Gastroesophageal sphincter (tissue), 3 donors: Measurements from ENCODE around the gene LRRC42.

ENCODE experiments used
- EP300 ChIP-seq: sonication (generic); formaldehyde crosslinking; IDR thresholded peaks from one replicate; pipeline ENCODE4 v1.6.1; 2017; ENCODE audit warnings: antibody characterized with exemption, mild to moderate bottlenecking
- POLR2A ChIP-seq, 2 donors: fragments of 450-650 bp; IDR thresholded peaks; one replicate each; pipeline ENCODE4 v1.6.1; 2017; ENCODE audit warnings: antibody characterized with exemption in 2 of 2, mild to moderate bottlenecking in 2 of 2, moderate library complexity in 1 of 2
- TF ChIP-seq, protein P1 (sequence below), 4 experiments: fragments of 200-600 bp in 2 of 4; fragments of 450-650 bp in 2 of 4; sonication (generic) in 1 of 4; IDR thresholded peaks; one replicate each; pipeline ENCODE4 v1.5.1; 2017 to 2019; ENCODE audit warnings: antibody characterized with exemption in 4 of 4, mild to moderate bottlenecking in 2 of 4, moderate library complexity in 2 of 4

DNA sequence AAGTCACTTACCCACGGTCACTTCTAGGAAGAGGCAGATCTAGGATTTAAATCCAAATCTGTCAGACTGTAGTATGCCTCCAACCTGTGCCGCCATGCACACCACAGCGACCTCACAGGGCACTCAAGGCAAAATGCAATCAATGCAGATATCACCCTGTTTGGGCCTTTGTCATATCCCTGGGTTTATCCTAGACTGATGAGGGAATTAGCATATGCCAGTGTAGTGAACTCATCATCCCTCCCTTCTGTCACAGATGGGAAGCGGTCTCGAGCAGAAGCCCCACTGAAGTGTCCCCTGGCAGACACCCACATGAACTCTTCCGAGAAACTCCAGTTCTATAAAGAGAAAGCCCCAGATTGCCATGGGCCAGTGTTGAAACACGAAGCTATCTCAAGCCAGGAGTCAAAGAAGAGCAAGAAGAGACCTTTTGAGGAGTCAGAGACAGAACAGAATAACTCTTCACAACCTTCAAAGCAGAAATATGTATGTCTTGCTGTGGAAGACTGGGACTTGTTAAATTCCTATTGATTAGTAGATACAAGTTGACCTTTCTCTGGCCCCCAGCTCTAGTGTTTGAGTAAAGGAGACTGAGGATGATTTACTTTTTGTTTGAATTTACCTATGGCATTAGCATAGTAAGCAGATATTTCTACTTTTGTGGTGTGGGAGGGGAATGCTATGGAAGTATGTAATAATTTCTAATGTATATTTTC lies 21.4 kb downstream of the LRRC42 start:
- TF ChIP-seq, protein P1, sequence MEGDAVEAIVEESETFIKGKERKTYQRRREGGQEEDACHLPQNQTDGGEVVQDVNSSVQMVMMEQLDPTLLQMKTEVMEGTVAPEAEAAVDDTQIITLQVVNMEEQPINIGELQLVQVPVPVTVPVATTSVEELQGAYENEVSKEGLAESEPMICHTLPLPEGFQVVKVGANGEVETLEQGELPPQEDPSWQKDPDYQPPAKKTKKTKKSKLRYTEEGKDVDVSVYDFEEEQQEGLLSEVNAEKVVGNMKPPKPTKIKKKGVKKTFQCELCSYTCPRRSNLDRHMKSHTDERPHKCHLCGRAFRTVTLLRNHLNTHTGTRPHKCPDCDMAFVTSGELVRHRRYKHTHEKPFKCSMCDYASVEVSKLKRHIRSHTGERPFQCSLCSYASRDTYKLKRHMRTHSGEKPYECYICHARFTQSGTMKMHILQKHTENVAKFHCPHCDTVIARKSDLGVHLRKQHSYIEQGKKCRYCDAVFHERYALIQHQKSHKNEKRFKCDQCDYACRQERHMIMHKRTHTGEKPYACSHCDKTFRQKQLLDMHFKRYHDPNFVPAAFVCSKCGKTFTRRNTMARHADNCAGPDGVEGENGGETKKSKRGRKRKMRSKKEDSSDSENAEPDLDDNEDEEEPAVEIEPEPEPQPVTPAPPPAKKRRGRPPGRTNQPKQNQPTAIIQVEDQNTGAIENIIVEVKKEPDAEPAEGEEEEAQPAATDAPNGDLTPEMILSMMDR (IDR thresholded peaks at IDR 0.05), result no peak
- no peak for TF ChIP-seq EP300
- no peak for TF ChIP-seq POLR2A (IDR thresholded peaks at IDR 0.05)
